ENCODE results near the gene MAMLD1.

MAMLD1 gene

DNA sequence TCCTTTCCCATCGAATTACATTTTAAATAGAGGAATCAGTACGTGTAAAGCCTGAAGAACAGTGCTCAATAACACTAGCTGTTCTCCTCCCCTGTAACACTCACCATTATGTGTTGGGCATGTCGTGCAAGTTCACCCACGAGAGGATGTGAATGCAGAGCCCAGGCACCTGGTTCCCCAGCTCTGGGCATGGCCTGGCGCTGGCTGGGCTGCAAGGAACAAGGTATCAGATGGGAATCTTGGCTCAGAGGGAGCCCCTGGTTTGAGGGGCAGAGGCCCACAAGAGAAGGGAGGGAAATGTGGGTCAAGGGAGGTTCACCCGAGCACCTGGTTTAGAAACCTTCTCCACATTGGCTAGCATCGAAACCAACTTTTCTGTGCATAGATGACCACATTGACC is 163.6 kb downstream of the MAMLD1 start:
- Histone ChIP-seq H3K9me3 (ENCODE audit: control insufficient read depth, low read depth, low read length) (peaks cover 7% of the 10 kb centered on the region), H3K9ac (ENCODE audit: low read length) (no peak overlapping the region), H3K36me3 (ENCODE audit: control insufficient read depth, low read depth, low read length) (no peaks in the 10 kb centered on the region), H3K27me3 (ENCODE audit: control insufficient read depth, insufficient read depth, low read length) (no peaks in the 10 kb centered on the region), H3K4me1 (ENCODE audit: control insufficient read depth, low read depth, low read length) (no peaks in the 10 kb centered on the region), H3K4me3 (ENCODE audit: low read length) (no peak overlapping the region), H3K27ac (ENCODE audit: low read length) (no peak overlapping the region)

DNA sequence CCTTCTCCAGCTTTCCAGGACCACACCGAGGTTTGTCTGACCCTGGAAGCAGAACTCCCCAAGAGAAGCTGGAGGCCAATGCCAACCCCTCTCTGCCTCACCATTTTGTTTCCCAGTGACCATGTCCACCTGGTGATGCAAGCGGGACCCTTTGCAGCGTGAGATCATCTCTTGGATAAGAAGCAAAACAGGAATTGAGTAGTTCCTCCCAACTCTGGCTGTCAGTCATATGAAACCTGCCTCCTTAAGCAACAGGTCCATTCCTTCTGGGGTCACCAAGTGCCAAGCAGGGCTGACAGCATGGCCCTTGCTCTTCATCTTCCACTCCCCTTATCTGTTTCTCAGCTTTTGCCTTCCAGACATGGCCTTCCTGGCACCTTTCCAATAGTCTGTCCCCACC is 164.0 kb downstream of the MAMLD1 start:
- Histone ChIP-seq H3K27me3 (ENCODE audit: control insufficient read depth, insufficient read depth, low read length) (no peaks in the 10 kb centered on the region), H3K36me3 (ENCODE audit: control insufficient read depth, low read depth, low read length) (no peaks in the 10 kb centered on the region), H3K9me3 (ENCODE audit: control insufficient read depth, low read depth, low read length) (peaks cover 3% of the 10 kb centered on the region), H3K9ac (ENCODE audit: low read length) (no peak overlapping the region), H3K4me1 (ENCODE audit: control insufficient read depth, low read depth, low read length) (no peaks in the 10 kb centered on the region), H3K4me3 (ENCODE audit: low read length) (no peak overlapping the region), H3K27ac (ENCODE audit: low read length) (no peak overlapping the region)

DNA sequence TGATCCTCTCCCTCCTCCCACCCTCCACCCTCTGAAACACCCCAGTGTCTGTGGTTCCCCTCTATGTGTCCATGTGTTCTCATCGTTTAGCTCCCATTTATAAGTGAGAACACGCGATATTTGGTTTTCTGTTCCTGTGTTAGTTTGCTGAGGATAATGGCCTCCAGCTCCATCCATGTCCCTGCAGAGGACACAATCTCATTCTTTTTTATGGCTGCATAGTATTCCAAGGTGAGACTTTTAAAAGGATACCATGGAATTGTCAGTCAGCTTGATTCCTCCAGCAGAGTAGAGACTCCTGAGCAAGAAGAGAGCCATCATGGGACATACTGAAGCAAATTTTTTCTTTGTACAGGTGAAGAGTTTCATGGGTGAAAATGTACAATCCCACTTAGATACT is 166.5 kb downstream of the MAMLD1 start:
- Histone ChIP-seq H3K36me3 (ENCODE audit: control insufficient read depth, low read depth, low read length) (no peaks in the 10 kb centered on the region), H3K4me1 (ENCODE audit: control insufficient read depth, low read depth, low read length) (no peaks in the 10 kb centered on the region), H3K4me3 (ENCODE audit: low read length) (no peak overlapping the region), H3K9me3 (ENCODE audit: control insufficient read depth, low read depth, low read length) (no peaks in the 10 kb centered on the region), H3K27ac (ENCODE audit: low read length) (no peak overlapping the region), H3K27me3 (ENCODE audit: control insufficient read depth, insufficient read depth, low read length) (no peaks in the 10 kb centered on the region), H3K9ac (ENCODE audit: low read length) (no peak overlapping the region)

DNA sequence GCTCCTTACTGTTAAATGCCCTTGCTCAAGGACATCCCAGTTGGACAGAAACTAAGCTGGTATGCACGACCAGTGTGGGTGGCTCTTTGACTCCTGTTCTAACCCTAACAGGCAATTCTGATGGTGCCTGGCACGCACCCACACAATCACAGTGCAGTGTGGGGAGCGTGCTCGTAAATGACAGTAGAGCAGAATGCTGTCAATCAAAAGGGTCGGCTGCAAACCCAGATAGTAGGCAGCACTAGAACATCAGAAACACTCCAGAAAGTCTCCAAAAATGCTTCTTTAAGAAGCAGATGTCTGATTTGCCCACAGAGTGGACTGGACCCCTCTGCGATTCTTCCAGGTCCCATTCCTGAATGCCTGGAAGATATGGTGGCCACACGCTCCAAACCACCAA is 167.7 kb downstream of the MAMLD1 start:
- Histone ChIP-seq H3K36me3 (ENCODE audit: control insufficient read depth, low read depth, low read length) (no peaks in the 10 kb centered on the region), H3K4me1 (ENCODE audit: control insufficient read depth, low read depth, low read length) (no peaks in the 10 kb centered on the region), H3K27ac (ENCODE audit: low read length) (no peak overlapping the region), H3K4me3 (ENCODE audit: low read length) (no peak overlapping the region), H3K9me3 (ENCODE audit: control insufficient read depth, low read depth, low read length) (no peaks in the 10 kb centered on the region), H3K9ac (ENCODE audit: low read length) (no peak overlapping the region), H3K27me3 (ENCODE audit: control insufficient read depth, insufficient read depth, low read length) (no peaks in the 10 kb centered on the region)

DNA sequence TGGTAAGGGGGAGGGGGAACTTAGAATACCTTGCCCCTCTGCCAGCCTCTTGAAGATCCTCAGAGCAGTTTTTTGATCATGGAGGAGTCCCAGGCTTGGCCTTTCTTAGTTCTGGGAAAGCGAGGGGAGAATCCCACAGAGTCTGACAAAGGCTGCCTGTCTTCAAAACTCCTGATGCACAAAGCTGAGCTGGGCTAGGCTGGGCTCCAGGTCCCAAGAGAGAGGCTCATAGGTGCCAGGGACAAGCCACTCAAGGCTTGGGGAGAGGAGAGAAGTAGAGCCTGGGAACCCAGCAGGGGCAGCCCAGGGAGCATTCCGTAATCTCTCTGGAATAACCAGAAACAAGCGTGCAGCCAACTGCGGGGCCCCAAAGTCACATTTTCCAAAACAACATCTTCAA is 168.3 kb downstream of the MAMLD1 start:
- no peaks in the 10 kb centered on the region for H3K36me3 ChIP-seq (ENCODE audit: control insufficient read depth, low read depth, low read length)
- no peaks in the 10 kb centered on the region for H3K4me1 ChIP-seq (ENCODE audit: control insufficient read depth, low read depth, low read length)
- H3K9me3 ChIP-seq (ENCODE audit: control insufficient read depth, low read depth, low read length) = no peaks in the 10 kb centered on the region
- H3K4me3 ChIP-seq (ENCODE audit: low read length) = no peak overlapping the region
- no peak overlapping the region for H3K27ac ChIP-seq (ENCODE audit: low read length)
- H3K9ac ChIP-seq (ENCODE audit: low read length) = no peak overlapping the region
- H3K27me3 ChIP-seq (ENCODE audit: control insufficient read depth, insufficient read depth, low read length) = no peaks in the 10 kb centered on the region

DNA sequence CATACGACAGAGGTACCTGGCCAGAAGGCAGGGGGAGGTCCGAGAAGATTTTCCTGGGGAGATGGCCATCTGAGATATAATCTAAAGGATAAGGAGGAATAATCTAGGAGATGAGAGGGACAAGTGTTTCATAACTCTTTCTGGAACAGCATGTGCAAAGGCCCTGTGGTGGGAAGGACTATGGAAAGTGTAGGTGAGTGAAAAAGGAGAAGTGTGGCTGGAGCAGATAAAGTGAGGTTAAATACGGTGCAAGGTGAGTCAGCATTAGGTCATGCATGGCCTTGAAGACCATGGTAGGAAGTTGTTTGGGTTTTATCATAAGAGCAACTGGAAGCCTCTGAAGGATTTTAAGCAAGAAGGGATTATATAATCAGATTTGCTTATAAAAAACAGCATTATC is 170.7 kb downstream of the MAMLD1 start:
- no peaks in the 10 kb centered on the region for H3K36me3 ChIP-seq (ENCODE audit: control insufficient read depth, low read depth, low read length)
- H3K27me3 ChIP-seq (ENCODE audit: control insufficient read depth, insufficient read depth, low read length) = no peaks in the 10 kb centered on the region
- no peaks in the 10 kb centered on the region for H3K4me1 ChIP-seq (ENCODE audit: control insufficient read depth, low read depth, low read length)
- no peak overlapping the region for H3K9ac ChIP-seq (ENCODE audit: low read length)
- no peak overlapping the region for H3K27ac ChIP-seq (ENCODE audit: low read length)
- H3K9me3 ChIP-seq (ENCODE audit: control insufficient read depth, low read depth, low read length) = no peaks in the 10 kb centered on the region
- H3K4me3 ChIP-seq (ENCODE audit: low read length) = no peak overlapping the region

DNA sequence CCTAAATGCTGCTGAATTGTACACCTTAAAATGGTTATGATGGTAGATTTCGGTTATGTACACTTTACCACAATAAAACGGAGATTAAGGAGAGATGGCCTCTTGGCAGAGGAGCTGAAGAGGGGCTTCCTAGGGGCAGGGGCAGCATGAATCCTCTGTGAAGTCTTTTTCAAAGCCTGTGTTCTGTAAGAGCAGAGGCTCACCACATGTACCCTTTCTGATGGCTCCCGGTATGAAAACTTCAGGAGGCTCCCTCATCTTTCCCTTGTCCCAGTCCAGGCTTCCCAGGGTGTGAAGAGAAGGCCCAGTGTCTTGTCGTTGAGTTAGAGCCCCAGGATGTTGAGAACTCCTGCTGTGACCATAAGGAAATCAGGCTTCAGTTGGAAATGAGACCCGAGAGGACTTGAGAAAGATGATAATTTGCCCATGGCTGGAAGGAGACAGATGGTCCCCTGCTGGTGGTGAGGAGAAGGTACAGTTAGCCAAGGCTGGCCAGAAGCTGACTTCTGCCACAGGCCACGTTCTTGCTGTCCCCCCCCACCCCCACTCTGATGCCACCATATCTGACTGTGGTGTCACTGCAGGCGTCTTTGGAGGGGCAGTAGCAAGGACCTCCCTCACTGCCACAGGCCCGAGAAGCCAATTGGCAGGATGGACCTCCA is 173.5 kb downstream of the MAMLD1 start:
- Histone ChIP-seq H3K9ac (ENCODE audit: low read length) (no peak overlapping the region), H3K9me3 (ENCODE audit: control insufficient read depth, low read depth, low read length) (peaks cover 6% of the 10 kb centered on the region), H3K36me3 (ENCODE audit: control insufficient read depth, low read depth, low read length) (no peaks in the 10 kb centered on the region), H3K4me1 (ENCODE audit: control insufficient read depth, low read depth, low read length) (no peaks in the 10 kb centered on the region), H3K4me3 (ENCODE audit: low read length) (no peak overlapping the region), H3K27ac (ENCODE audit: low read length) (no peak overlapping the region), H3K27me3 (ENCODE audit: control insufficient read depth, insufficient read depth, low read length) (no peaks in the 10 kb centered on the region)

DNA sequence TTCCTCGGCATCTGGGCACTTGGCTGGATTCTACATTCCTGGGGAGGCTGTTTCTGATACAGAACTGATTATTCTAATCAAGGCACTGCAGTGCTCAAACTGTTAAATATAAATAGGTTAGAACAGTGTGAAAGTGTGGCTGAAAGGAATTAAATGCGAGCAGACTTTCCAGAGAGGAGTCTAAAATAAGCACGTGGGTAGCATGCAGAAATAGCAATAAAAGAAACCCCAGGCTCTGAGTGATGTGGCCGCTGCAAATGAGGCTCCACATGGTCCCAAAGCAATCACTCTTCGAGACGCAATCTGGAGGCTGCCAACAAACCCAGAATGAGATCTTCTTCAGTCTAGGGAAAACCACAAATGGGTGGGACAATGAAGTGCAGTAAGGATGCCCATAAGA is 174.7 kb downstream of the MAMLD1 start:
- Histone ChIP-seq H3K27ac (ENCODE audit: low read length) (no peak overlapping the region), H3K4me1 (ENCODE audit: control insufficient read depth, low read depth, low read length) (no peaks in the 10 kb centered on the region), H3K9ac (ENCODE audit: low read length) (no peak overlapping the region), H3K4me3 (ENCODE audit: low read length) (no peak overlapping the region), H3K9me3 (ENCODE audit: control insufficient read depth, low read depth, low read length) (peaks cover 6% of the 10 kb centered on the region), H3K36me3 (ENCODE audit: control insufficient read depth, low read depth, low read length) (no peaks in the 10 kb centered on the region), H3K27me3 (ENCODE audit: control insufficient read depth, insufficient read depth, low read length) (no peaks in the 10 kb centered on the region)

DNA sequence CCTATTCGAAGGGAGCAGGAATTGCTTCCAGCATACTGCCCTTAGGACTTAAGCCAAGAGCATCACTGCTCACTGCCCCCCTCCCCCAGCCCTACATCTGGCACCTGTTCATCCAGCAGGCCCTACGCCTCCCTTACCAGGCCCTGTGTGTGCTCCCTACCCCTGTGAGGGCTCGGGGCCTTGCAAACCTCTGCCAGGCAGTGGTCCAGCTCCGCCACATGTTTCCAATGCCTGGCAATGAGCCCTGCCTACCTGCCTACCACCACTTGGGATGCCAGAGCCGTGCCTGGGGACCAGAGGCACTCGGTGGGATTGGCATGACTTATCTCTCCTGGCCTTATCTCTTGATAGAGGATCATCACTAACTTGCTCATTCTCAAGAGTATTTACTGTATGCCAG is 177.8 kb downstream of the MAMLD1 start:
- no peaks in the 10 kb centered on the region for H3K27me3 ChIP-seq (ENCODE audit: control insufficient read depth, insufficient read depth, low read length)
- no peak overlapping the region for H3K27ac ChIP-seq (ENCODE audit: low read length)
- no peak overlapping the region for H3K4me3 ChIP-seq (ENCODE audit: low read length)
- H3K9me3 ChIP-seq (ENCODE audit: control insufficient read depth, low read depth, low read length) = peaks cover 6% of the 10 kb centered on the region
- H3K36me3 ChIP-seq (ENCODE audit: control insufficient read depth, low read depth, low read length) = no peaks in the 10 kb centered on the region
- H3K4me1 ChIP-seq (ENCODE audit: control insufficient read depth, low read depth, low read length) = no peaks in the 10 kb centered on the region
- no peak overlapping the region for H3K9ac ChIP-seq (ENCODE audit: low read length)

DNA sequence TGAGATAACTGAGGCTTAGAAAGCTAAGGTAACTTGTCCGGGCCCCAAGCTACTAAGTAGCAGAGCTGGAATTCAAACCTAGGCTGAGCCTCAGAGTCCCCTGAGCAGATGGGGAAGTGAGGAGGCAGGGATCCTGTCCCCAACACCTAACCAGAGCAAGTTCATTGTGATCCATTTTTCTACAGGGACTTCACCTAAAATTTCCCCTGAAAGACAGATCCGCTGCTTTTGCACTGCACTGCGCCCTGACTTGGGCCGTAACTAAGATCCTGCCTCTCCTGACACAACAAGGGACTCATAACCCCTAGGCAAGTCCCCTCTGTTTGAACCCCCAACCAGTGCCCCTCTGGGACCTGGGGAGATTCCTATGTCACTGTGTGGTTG is 179.7 kb downstream of the MAMLD1 start:
- peaks cover 15% of the 10 kb centered on the region for H3K27me3 ChIP-seq (ENCODE audit: control insufficient read depth, insufficient read depth, low read length)
- no peak overlapping the region for H3K27ac ChIP-seq (ENCODE audit: low read length)
- no peak overlapping the region for H3K4me3 ChIP-seq (ENCODE audit: low read length)
- no peak overlapping the region for H3K9ac ChIP-seq (ENCODE audit: low read length)
- peaks cover 12% of the 10 kb centered on the region for H3K9me3 ChIP-seq (ENCODE audit: control insufficient read depth, low read depth, low read length)
- no peaks in the 10 kb centered on the region for H3K4me1 ChIP-seq (ENCODE audit: control insufficient read depth, low read depth, low read length)
- H3K36me3 ChIP-seq (ENCODE audit: control insufficient read depth, low read depth, low read length) = no peaks in the 10 kb centered on the region

DNA sequence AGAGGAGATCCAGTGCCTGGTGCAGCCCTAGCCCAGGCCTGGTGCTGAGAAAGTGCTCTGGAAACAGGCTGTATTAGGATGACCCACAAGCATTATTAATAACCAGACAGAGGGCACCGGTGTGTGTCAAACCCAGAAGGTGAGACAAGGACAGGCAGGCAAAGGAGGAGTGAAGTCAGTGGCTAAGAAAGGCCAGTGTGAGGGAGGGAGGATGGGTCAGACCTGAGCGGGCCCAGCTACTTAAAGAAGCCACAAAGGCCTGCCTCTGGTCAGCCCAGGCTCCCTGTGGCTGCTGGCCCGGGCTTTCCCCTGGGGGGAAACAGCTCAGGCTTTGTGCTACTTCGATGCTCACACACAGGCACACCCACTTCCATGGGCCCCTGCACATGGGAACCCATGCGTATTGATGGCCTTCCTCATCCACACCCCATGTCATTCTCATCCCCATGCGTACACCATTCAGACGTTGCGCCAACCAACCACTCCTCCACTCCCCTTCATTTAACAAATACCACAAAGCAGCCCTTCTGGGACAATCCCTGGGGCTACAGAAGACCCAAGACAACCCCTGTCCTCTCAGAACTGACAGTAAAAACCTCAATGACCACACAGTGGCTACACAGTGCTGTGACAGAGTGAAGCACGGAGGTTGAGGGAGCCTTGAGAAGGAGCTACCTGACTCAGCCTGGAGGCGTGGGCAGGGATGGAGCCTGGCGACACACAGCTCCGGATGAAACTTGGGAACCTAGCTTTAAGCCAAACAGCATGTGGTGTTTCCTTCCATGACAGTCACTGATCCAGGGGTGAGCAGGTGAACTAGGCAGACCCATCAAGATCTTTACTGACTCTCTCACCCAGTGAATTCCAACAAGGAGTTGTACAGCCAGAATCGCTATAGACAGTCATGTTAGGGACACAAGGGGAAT is 180.4 kb downstream of the MAMLD1 start:
- Histone ChIP-seq H3K9ac (ENCODE audit: low read length) (no peak overlapping the region), H3K4me3 (ENCODE audit: low read length) (no peak overlapping the region), H3K9me3 (ENCODE audit: control insufficient read depth, low read depth, low read length) (peaks cover 12% of the 10 kb centered on the region), H3K27me3 (ENCODE audit: control insufficient read depth, insufficient read depth, low read length) (peaks cover 21% of the 10 kb centered on the region), H3K4me1 (ENCODE audit: control insufficient read depth, low read depth, low read length) (no peaks in the 10 kb centered on the region), H3K27ac (ENCODE audit: low read length) (no peak overlapping the region), H3K36me3 (ENCODE audit: control insufficient read depth, low read depth, low read length) (no peaks in the 10 kb centered on the region)

Measured in iPS-18a (cell line).